WTC11 (cell line): ENCODE data around the gene RNASE7.

Source experiments
- CTCF ChIP-seq: fragments of 200-600 bp; IDR thresholded peaks from 2 replicates; pipeline ENCODE4 v1.8.0; 2022; ENCODE audit warnings: antibody characterized with exemption
- EMX1 ChIP-seq: fragments of 250-450 bp; sonication (Bioruptor Pico); IDR thresholded peaks from 2 replicates; pipeline ENCODE4 v1.8.0; 2021; ENCODE audit warnings: mild to moderate bottlenecking
- MAX ChIP-seq: sonication (generic); formaldehyde crosslinking; IDR thresholded peaks from 2 replicates; pipeline ENCODE4 v1.8.0; 2022; ENCODE audit warnings: mild to moderate bottlenecking, missing genetic modification reagents
- USF2 ChIP-seq: sonication (generic); formaldehyde crosslinking; IDR thresholded peaks from 2 replicates; pipeline ENCODE4 v1.8.1; 2023; ENCODE audit warnings: mild to moderate bottlenecking, missing genetic modification reagents, moderate library complexity
- ZNF138 ChIP-seq: sonication (generic); formaldehyde crosslinking; conservative IDR thresholded peaks from 2 replicates; pipeline ENCODE4 v1.8.1; 2022; ENCODE audit warnings: mild to moderate bottlenecking, moderate library complexity, missing genetic modification reagents
- TF ChIP-seq, protein P1 (sequence below): sonication (generic); formaldehyde crosslinking; IDR thresholded peaks from 2 replicates; pipeline ENCODE4 v1.8.0; 2022; ENCODE audit warnings: mild to moderate bottlenecking, missing genetic modification reagents

GRCh38 chr14:21073921-21074320 lies 31.8 kb downstream of the RNASE7 start:
- no peak for TF ChIP-seq CTCF
- TF ChIP-seq EMX1 (CRISPR knock-in tag) = no peak
- TF ChIP-seq, protein P1, sequence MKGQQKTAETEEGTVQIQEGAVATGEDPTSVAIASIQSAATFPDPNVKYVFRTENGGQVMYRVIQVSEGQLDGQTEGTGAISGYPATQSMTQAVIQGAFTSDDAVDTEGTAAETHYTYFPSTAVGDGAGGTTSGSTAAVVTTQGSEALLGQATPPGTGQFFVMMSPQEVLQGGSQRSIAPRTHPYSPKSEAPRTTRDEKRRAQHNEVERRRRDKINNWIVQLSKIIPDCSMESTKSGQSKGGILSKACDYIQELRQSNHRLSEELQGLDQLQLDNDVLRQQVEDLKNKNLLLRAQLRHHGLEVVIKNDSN (CRISPR knock-in tag) = no peak
- no peak for TF ChIP-seq MAX
- no peak for TF ChIP-seq ZNF138 (CRISPR knock-in tag)
- no peak for TF ChIP-seq USF2
